Endothelial cell of umbilical vein (primary cell): Measurements from ENCODE around the gene NAT10.

Experiments
- CTCF ChIP-seq, 2 donors: IDR thresholded peaks; 1 replicate in 1 of 2; 2 replicates in 1 of 2; pipeline ENCODE4 v1.5.1; 2011; ENCODE audit warnings: low read length in 2 of 2, mild to moderate bottlenecking in 2 of 2, moderate library complexity in 2 of 2, control low read depth in 1 of 2, inconsistent platforms in 1 of 2, low read depth in 1 of 2; ENCODE audit not compliant: insufficient read depth in 1 of 2; ENCODE audit errors: extremely low read depth in 1 of 2
- EZH2 ChIP-seq: IDR thresholded peaks from 2 replicates; pipeline ENCODE4 v1.6.1; 2012; ENCODE audit warnings: borderline replicate concordance, low read depth, mild to moderate bottlenecking, moderate library complexity, low read length, inconsistent platforms; ENCODE audit not compliant: severe bottlenecking
- FOS ChIP-seq: IDR thresholded peaks from 2 replicates; pipeline ENCODE4 v1.6.1; 2011; ENCODE audit warnings: mild to moderate bottlenecking, low read length, moderate library complexity, borderline replicate concordance; ENCODE audit not compliant: insufficient read depth
- POLR2A ChIP-seq: IDR thresholded peaks from 2 replicates; pipeline ENCODE4 v1.6.1; 2012; ENCODE audit warnings: low read depth, mild to moderate bottlenecking, control low read depth, low read length

- TF ChIP-seq FOS (no peak), POLR2A (no peak), CTCF (IDR thresholded peaks at IDR 0.05; ENCODE audit: extremely low read depth in 1 of 2, insufficient read depth in 1 of 2, low read depth in 1 of 2, low read length in 2 of 2) (no peak), EZH2 (no peak)
Observed at GRCh38 chr11:34143048-34143447, 37.6 kb downstream of the NAT10 start.
